ENCODE measurements around the gene GABRB1.

DNA sequence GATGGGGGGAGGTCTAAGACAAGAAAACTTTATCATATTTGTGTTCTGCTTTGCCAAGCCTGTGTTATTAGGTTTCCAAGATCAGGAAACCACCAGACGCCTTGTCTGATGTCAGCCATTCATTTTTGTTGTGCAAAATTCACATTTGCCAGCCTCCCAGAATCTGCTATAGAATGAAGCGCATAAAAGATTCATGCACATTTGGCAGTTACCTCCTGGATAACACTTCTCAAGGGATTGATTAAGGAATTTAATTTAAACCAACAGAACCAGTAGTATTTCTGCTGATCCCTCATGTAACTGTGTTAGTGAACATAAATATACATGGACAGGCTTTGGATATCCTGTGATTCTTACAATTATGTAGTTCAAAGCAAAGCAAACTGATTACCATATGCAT, 244.2 kb downstream of the GABRB1 start:
- TF ChIP-seq, protein P1, sequence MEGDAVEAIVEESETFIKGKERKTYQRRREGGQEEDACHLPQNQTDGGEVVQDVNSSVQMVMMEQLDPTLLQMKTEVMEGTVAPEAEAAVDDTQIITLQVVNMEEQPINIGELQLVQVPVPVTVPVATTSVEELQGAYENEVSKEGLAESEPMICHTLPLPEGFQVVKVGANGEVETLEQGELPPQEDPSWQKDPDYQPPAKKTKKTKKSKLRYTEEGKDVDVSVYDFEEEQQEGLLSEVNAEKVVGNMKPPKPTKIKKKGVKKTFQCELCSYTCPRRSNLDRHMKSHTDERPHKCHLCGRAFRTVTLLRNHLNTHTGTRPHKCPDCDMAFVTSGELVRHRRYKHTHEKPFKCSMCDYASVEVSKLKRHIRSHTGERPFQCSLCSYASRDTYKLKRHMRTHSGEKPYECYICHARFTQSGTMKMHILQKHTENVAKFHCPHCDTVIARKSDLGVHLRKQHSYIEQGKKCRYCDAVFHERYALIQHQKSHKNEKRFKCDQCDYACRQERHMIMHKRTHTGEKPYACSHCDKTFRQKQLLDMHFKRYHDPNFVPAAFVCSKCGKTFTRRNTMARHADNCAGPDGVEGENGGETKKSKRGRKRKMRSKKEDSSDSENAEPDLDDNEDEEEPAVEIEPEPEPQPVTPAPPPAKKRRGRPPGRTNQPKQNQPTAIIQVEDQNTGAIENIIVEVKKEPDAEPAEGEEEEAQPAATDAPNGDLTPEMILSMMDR (conservative IDR thresholded peaks at IDR 0.05 in 1 of 2, IDR thresholded peaks at IDR 0.05 in 1 of 2; ENCODE audit: low read depth in 1 of 2, low read length in 2 of 2) = no peak
- no peak for TF ChIP-seq EZH2 (IDR thresholded peaks at IDR 0.05; ENCODE audit: low read length, missing control alignments)

Measured in fibroblast of lung (primary cell).